ENCODE measurements around the gene ELP4.

Gene ELP4

GRCh38 chr11:31487848-31488247 lies 21.7 kb upstream of the ELP4 start:
- no peaks in the 10 kb centered on the region for H3K4me1 ChIP-seq (ENCODE audit: control insufficient read depth, insufficient read depth, low read length)
- ChIA-PET CTCF (interaction anchor here (0.7 to 1.2 kb wide), 2 partner anchors 176 to 470 kb away, joined by 3 to 5 read pairs; no protein-coding TSS in a partner anchor), POLR2A (no interaction called here)
- no peak overlapping the region for H3K27ac ChIP-seq (ENCODE audit: extremely low read depth, low read depth, low read length)
- TF ChIP-seq ZNF654 (tag by site-specific recombination; IDR thresholded peaks at IDR 0.05; ENCODE audit: low read depth) (peak; percentile 31), ZNF214 (tag by site-specific recombination; IDR thresholded peaks at IDR 0.05; ENCODE audit: borderline replicate concordance) (no peak)
- H3K9me3 ChIP-seq (ENCODE audit: control insufficient read depth, insufficient read depth, low read depth, low read length), result no peaks in the 10 kb centered on the region
- H3K36me3 ChIP-seq (ENCODE audit: control insufficient read depth in 2 of 2, insufficient read depth in 1 of 2, low read length in 2 of 2), result no peaks in the 10 kb centered on the region; a peak in 1 of 3 replicates
- no peak overlapping the region for H3K4me3 ChIP-seq (ENCODE audit: low read depth, low read length)

- CTCF ChIA-PET, result interaction anchor here (0.5 to 0.9 kb wide), 5 partner anchors 95 to 560 kb away, joined by 3 to 4 read pairs (median 3); no protein-coding TSS in a partner anchor
- no peak for TF ChIP-seq ZFP41 (tag by site-specific recombination; IDR thresholded peaks at IDR 0.05; ENCODE audit: borderline replicate concordance)
- no peak for TF ChIP-seq ZNF837 (tag by site-specific recombination; IDR thresholded peaks at IDR 0.05)
- TF ChIP-seq ZNF132 (tag by site-specific recombination; IDR thresholded peaks at IDR 0.05; ENCODE audit: borderline replicate concordance), result no peak
- TF ChIP-seq PRDM6 (tag by site-specific recombination; IDR thresholded peaks at IDR 0.05), result no peak
- TF ChIP-seq TSHZ1 (tag by site-specific recombination; IDR thresholded peaks at IDR 0.05; ENCODE audit: borderline replicate concordance), result no peak
- TF ChIP-seq SP3 (tag by site-specific recombination; IDR thresholded peaks at IDR 0.05), result no peak
- TF ChIP-seq HOXC10 (CRISPR knock-in tag; IDR thresholded peaks at IDR 0.05), result no peak
- no peak for TF ChIP-seq ZNF785 (tag by site-specific recombination; IDR thresholded peaks at IDR 0.05)
- no peak for TF ChIP-seq ZNF138 (tag by site-specific recombination; IDR thresholded peaks at IDR 0.05; ENCODE audit: borderline replicate concordance)
- TF ChIP-seq MEIS1 (CRISPR knock-in tag; IDR thresholded peaks at IDR 0.05; ENCODE audit: borderline replicate concordance), result no peak
- TF ChIP-seq ZNF600 (tag by site-specific recombination; IDR thresholded peaks at IDR 0.05), result no peak
- no peak for TF ChIP-seq KLF8 (tag by site-specific recombination; IDR thresholded peaks at IDR 0.05)
- no peak for TF ChIP-seq ZNF184 (tag by site-specific recombination; IDR thresholded peaks at IDR 0.05)
- no peak for TF ChIP-seq ZFHX2 (tag by site-specific recombination; conservative IDR thresholded peaks at IDR 0.05)
- no peak for TF ChIP-seq ZNF37A (tag by site-specific recombination; IDR thresholded peaks at IDR 0.05)
- TF ChIP-seq PBX3 (CRISPR knock-in tag; IDR thresholded peaks at IDR 0.05), result no peak
These were observed 17.1 kb upstream of the ELP4 start for GRCh38 chr11:31492320-31492913.

More at GRCh38 chr11:31492320-31492913, 17.1 kb upstream of the ELP4 start:
- no peak overlapping the region for H3K27ac ChIP-seq (ENCODE audit: extremely low read depth, low read depth, low read length)
- peaks cover 0 to 10% of the 10 kb centered on the region in 2 experiments; a peak in 2 of 3 replicates for H3K36me3 ChIP-seq (ENCODE audit: control insufficient read depth in 2 of 2, insufficient read depth in 1 of 2, low read length in 2 of 2)
- no peaks in the 10 kb centered on the region for H3K4me1 ChIP-seq (ENCODE audit: control insufficient read depth, insufficient read depth, low read length)
- H3K4me3 ChIP-seq (ENCODE audit: low read depth, low read length), result no peak overlapping the region
- no peaks in the 10 kb centered on the region for H3K9me3 ChIP-seq (ENCODE audit: control insufficient read depth, insufficient read depth, low read depth, low read length)
- POLR2A ChIA-PET, result no interaction called here

All from HEK293 (cell line).